Renal cortex interstitium (tissue), 3 donors: ENCODE measurements around the gene CDK15. TPM values are rescaled to one million over a fixed set of nuclear protein-coding genes. Genes with fewer than 3 reads are reported as not detected.

ENCODE experiments used
- polyA plus RNA-seq, 3 donors: library from polyadenylated mRNA; unstranded; fragments of 120-200 nt; gene quantifications; one replicate each; pipeline ENCODE4 v1.2.1, GENCODE V29; 2013; ENCODE audit not compliant: insufficient read length in 3 of 3

The CDK15 gene
- polyA plus RNA-seq, 3 donors = 1.2 to 1.7 (median 1.3) TPM

Other genes with a start within 250 kb of the CDK15 start
- 10 to 100 TPM; 48.9 to 64.4 (median 50.6) TPM for gene TMEM237, start 163.0 kb upstream of the CDK15 start, polyA plus RNA-seq
- gene MPP4, start 107.9 kb upstream of the CDK15 start, polyA plus RNA-seq = under 1 TPM; 0.09 to 0.41 (median 0.28) TPM
- gene ALS2, start 25.6 kb upstream of the CDK15 start, polyA plus RNA-seq = 10 to 100 TPM; 28.6 to 30.4 (median 29.0) TPM
- gene FZD7, start 227.3 kb downstream of the CDK15 start, polyA plus RNA-seq = 10 to 100 TPM; 57.5 to 76.9 (median 71.4) TPM